GM19463 (cell line): ENCODE results near the gene ZFC3H1.

ENCODE experiments used
- ATAC-seq: cut with Tn5 transposase; IDR thresholded peaks from one replicate; pipeline ENCODE4 v1.9.1; 2021; ENCODE audit warnings: mild to moderate bottlenecking, moderate library complexity; ENCODE audit not compliant: unreplicated experiment

The ZFC3H1 gene

DNA sequence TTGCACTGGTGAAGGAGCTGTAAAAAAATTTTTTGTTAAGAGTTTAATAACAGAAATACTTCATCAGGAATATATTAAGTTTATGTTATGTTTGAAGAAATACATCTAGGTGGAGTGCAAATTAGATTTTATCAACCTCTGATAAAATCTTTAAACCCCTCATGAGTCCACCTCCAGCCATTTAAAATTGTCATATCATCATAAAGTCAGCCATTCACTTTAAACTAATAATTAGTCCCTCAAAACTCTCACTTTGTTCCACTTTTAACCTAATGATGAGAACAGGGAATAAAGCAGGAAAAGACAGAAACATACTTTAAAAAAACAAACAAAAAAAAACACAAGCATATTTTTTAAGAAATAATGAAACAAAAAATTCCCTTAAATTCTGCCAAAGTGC is 25.1 kb downstream of the ZFC3H1 start:
- no peak for ATAC-seq

- ATAC-seq: no peak
Observed at GRCh38 chr12:71636704-71637115, 26.9 kb downstream of the ZFC3H1 start.

- ATAC-seq: no peak
Observed at GRCh38 chr12:71627438-71628002, 36.1 kb downstream of the ZFC3H1 start.

GRCh38 chr12:71626768-71627167 is 36.9 kb downstream of the ZFC3H1 start:
- no peak for ATAC-seq

- ATAC-seq: no peak
Observed at GRCh38 chr12:71626098-71626497, 37.5 kb downstream of the ZFC3H1 start.

GRCh38 chr12:71625476-71625875 is 38.2 kb downstream of the ZFC3H1 start:
- no peak for ATAC-seq

DNA sequence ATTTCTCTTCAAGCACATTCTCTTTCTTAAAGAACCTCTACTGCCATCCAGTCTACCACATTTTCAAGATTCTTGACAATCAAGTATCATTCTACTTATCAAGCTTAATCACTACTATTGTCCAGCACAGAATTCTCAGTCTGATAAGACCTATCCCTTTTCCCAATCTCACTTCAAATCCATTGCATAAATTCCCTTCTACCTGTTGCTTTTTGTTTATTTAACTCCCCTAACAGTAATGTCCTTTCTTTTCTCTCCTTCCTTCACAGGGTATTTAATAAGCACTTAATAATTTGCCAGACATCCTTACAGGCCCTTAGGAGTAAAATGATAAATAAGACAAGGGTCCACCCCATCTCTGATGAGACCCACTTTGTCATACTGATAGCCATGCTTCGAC is 41.7 kb downstream of the ZFC3H1 start:
- ATAC-seq: no peak

DNA sequence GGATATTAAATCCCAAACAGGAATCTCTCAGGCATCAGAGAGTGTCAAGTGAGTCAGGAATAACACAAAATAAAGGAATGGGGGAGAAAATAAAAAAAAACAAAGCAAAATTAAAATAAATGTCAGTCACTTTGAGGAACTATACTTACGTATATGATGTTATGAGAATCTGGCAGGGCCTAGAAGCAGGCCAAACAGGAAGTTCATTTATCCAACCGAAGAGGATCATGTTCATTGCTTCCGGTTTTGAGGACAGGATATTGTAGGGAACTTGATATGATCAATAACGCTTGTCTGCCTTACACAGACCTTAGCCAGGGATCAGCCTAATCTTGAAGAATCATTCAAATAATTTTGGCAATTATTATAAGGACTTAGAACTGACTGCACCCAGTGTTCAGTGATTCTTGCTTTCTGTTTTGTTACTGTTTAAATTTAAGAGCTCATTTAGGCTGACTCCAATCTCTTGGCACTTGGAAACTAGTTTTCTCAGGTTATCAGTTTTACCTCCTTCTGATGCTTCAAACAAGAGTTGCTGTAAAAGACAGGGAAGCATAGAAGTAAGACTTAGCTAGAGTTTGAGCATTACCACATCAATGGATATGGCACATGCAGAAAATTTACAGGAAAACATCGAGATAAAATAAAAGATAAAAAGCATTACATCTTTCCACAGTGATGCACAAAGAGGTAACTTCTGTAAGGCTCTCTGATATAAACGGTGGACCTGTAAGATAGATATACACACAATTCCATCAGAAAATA is 53.4 kb downstream of the ZFC3H1 start:
- ATAC-seq: no peak

DNA sequence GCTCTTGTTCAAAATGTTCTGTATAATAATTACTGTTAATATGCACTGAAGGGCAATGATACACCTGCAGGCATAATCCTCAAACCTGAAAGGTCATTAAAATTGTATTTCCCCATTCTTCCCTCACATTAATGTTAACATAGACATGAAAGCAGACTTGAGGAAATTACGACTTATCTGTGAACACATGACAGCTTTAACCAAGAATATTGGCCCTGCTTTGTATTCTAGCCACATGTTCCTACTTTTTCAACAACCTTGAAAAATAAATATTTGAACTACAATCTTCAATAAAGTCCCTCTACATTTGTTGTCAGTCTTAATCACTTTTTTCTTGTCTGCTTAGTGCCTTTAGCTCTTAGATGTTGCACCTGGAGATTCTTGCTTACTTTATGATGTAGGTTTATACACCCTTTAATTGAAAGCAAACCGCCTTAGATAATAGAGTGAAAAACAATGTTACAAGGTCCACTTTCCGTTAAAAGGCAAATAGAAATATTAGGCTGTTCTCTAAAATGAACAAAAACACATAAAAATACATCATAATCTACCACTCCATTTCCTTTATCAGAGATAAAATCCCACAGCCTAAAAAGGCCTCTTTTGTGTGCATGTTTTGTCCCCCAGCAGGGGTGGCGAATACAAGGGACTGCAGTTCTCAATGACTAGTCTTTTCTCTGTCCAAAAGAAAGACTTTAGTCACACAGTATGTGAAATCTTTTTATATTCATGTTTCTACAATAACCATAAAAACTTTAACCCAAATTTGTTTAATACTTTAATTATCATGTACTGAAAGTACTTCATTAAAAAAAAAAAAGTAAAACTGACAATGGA is 55.9 kb downstream of the ZFC3H1 start:
- no peak for ATAC-seq

DNA sequence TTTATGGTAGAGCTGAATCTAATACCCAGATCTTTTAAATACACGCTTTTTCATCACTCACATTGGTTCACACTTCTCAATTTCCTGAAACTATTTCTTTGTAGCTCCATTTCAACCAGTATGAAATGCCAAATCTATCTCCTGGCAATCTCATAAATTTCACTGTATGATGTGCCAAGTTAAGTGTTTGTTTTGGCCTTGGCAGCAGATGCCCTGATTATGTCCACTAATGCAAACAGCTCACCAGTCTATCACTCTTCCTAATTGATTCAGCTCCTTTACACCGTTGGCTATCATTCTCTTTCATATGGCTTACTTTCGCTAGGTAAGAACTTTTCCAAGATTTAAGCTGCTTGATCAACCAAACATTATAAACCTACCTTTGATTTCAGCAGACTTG is 58.6 kb downstream of the ZFC3H1 start:
- ATAC-seq: no peak

DNA sequence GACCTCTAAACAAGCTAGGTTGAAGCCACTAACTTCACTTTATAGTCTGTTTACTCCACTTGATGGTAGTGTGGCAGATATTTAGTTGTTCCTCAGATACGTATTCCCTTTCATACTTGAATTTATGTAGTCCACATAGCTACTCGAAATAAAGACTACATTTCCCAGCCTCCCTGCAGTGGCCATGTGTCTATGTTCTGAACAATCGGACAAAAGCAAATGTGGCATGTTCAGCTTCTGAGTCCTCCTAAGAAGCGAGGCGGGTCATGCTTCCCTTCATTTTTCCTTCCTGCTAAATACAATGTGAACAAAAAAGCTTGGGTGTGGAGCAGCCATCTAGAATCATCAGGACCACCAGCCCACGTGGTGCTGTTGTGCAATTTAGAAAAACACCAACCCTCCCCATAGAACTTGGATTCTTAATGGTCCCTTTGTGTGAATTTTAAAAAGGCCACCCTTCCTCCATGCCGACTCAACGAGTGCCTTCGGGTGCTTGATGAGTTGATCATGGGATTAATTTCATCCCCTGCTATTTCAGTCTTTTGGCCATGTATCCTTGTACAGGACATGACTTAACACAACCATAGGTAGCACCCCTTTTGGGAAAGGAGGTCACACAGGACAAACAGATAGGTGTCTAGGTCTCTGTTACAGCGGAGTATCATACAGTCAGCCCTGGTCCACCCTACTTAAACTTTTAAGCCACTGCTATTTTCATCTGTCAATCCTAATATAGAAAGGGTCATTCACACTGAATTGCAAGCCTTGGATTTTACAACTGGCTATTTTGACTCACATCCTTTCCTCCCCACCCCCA is 60.7 kb downstream of the ZFC3H1 start:
- no peak for ATAC-seq

DNA sequence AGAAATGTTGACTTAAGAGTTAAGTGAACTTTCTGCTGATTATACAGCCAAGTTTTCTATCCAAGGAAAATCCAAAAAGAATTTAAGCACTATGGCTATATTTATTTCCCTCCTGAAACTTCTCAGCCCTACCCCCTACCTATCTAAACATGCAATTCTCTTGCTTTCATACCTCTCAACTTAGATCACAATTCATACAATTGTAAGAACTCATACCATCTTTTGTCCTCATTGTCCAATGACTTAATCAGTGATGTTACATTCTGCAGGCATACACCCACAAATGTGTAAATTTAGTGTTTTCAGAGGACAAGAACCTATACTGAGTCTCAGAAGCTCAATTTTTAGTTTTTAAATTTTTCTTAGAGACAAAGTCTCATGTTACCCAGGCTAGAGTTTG is 62.1 kb downstream of the ZFC3H1 start:
- ATAC-seq: no peak

GRCh38 chr12:71599210-71599609 is 64.4 kb downstream of the ZFC3H1 start:
- ATAC-seq: no peak

- ATAC-seq: no peak
Observed at GRCh38 chr12:71594214-71594948, 69.3 kb downstream of the ZFC3H1 start.

DNA sequence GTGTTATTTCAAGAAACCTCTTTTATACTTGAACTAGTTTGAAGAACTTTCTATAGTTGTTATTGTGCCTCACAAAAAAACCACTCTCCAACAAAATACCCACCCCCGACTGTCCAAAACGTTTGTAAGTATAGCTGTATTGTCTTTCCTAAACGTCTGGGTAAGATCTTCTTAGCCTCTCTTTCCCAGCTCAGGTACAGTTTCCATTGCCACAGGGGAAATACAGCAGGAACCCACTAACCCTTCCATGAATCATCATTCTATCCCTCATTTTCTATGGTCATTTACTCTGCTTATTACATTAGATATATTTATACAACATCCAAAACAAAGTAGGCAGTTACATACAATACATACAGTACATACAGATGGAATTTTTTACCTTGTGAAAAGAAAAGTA is 70.8 kb downstream of the ZFC3H1 start:
- no peak for ATAC-seq

DNA sequence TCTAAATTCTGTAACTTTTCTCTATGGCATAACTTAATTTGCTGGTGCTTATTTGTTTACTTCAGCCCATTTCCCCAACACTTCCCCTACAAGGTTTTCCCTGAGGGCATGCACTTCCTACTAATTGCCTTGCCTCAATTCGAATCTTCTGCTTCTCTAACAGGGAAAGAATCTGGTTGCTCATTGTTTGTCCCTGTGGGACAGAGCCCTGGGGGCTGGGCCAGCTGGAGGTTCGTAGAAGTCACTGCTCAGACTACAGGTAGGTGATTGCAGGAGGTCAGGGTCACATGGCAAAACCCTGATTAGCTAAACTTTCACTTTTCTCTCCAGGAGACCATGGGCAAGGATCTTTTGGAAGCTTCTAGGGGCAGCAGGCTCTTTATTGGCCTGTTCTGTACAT is 72.0 kb downstream of the ZFC3H1 start:
- no peak for ATAC-seq

GRCh38 chr12:71589478-71589881 is 74.2 kb downstream of the ZFC3H1 start:
- ATAC-seq: no peak

DNA sequence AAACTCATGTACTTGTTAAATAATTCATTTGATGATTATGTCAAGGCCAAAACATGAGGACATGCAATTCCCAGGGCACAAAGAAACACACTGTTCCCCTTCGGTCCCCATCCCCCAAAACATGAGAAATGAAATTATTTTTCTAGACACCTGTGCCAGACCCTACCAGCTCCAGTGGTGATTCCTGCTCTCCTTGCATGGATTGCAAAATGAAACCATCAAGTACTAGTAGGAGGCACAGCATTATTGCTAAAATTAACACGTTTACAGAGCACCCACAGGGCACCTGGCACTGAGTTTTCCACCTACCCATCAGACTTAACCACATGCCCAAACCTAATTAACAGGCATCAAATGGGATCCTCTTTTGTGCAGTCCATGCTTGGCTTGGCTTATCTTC is 76.6 kb downstream of the ZFC3H1 start:
- ATAC-seq: no peak

DNA sequence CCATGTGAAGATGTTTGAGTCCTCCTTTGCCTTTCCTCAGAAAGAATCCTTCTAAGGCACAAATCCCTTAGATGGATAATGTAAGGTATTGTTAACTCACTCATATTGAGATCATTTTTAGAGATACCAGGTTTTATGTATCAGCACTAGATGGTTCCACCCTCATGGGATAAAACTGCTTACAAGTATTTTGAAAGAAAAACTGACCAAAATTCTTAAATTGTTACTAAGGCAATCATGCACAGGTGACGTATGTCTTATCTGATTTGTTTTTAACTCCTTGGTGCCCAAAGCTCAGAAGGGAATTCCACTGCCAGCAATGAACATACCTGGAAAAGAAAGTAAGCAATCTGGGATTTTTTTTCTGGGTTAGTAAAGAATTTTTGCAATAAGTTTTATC is 78.4 kb downstream of the ZFC3H1 start:
- no peak for ATAC-seq

GRCh38 chr12:71584356-71584755 is 79.3 kb downstream of the ZFC3H1 start:
- ATAC-seq: no peak
